RWPE1 (cell line): ENCODE measurements around the gene TBX22.
"Not testable (repeated sequence)": the region's sequence is repeated elsewhere in the genome, so short reads cannot be mapped to it uniquely, and the experiment has no call there.

Experiments
- CTCF ChIA-PET: fragments of 350-600 bp; sonication (Branson Sonifier 250); formaldehyde crosslinking; extraction: SDS; loops from one replicate; lab custom pipeline; 2021; lab: Yijun Ruan, JAX
- POLR2A ChIA-PET: fragments of 400-600 bp; formaldehyde crosslinking; extraction: SDS; loops from one replicate; lab custom pipeline; 2020; ENCODE audit warnings: antibody characterized with exemption; ENCODE audit not compliant: low non-redundant PET; lab: Yijun Ruan, JAX
- DNase-seq: peaks from one replicate; pipeline ENCODE4 v3.0.0; 2012; ENCODE audit warnings: low spot score
- H3K27ac ChIP-seq: fragments of 450-650 bp; 2 replicates; pipeline ENCODE4 v1.5.1; 2017
- TF ChIP-seq, protein P1 (sequence below): fragments of 450-650 bp; conservative IDR thresholded peaks from 2 replicates; pipeline ENCODE4 v1.5.1; 2017; ENCODE audit warnings: low read depth, mild to moderate bottlenecking

The TBX22 gene

DNA sequence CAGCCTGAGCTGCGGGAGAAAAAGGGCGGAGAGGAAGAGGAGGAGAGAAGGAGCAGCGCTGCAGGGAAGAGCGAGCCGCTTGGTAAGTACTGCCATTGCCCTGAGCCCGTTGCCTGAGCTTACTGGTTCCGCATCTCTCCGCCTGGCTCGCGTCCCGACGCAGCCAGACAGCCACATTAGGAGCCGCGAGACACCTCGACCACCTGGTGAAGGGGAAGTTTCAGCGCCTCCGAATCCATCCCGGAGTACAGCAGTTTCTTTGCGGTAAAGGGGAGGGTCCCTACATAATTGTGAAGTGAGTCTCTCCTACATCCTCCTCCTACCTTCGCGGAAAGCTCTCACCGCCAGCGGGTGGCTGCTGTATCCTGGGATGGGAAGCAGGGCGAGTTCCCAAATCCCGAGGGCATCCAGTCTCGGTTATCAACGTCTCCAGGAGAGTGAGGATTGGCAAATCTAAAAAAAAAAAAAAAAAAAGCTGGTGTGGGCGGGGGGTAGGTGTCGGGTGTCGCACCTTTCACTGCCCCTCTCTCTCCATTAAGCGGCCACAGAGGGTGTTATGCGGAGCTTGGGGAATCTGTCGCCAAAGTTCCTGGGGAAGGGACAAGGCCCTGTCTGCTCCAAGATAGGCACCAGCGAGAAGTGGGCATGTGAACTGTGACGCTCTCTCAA, 7.9 kb downstream of the TBX22 start:
- CTCF ChIA-PET = no interaction called here
- TF ChIP-seq, protein P1, sequence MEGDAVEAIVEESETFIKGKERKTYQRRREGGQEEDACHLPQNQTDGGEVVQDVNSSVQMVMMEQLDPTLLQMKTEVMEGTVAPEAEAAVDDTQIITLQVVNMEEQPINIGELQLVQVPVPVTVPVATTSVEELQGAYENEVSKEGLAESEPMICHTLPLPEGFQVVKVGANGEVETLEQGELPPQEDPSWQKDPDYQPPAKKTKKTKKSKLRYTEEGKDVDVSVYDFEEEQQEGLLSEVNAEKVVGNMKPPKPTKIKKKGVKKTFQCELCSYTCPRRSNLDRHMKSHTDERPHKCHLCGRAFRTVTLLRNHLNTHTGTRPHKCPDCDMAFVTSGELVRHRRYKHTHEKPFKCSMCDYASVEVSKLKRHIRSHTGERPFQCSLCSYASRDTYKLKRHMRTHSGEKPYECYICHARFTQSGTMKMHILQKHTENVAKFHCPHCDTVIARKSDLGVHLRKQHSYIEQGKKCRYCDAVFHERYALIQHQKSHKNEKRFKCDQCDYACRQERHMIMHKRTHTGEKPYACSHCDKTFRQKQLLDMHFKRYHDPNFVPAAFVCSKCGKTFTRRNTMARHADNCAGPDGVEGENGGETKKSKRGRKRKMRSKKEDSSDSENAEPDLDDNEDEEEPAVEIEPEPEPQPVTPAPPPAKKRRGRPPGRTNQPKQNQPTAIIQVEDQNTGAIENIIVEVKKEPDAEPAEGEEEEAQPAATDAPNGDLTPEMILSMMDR = no peak
- POLR2A ChIA-PET = no interaction called here
- H3K27ac ChIP-seq = no peak overlapping the region
- no peak for DNase-seq

DNA sequence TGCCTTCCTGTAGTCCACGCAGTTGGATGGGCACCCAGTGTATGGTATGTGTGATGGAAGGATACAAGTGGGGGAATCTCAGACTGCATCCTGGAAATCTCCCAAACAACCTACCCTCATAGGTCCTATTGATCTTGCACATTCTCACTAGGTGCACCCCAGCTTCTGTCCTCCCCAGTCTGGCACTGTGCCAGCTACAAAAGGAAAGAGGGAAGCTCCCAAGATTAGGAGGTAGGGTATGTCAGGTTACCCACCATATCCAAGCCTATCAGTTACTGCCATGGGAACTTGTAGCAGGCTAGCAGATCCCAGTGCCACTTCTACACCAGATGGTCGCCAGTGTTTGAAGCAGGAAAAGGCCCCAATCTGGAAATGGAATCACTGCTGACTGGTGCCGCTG, 11.6 kb downstream of the TBX22 start:
- TF ChIP-seq, protein P1 = no peak
- CTCF ChIA-PET = no interaction called here
- no peak for DNase-seq
- no peak overlapping the region for H3K27ac ChIP-seq
- POLR2A ChIA-PET = no interaction called here

DNA sequence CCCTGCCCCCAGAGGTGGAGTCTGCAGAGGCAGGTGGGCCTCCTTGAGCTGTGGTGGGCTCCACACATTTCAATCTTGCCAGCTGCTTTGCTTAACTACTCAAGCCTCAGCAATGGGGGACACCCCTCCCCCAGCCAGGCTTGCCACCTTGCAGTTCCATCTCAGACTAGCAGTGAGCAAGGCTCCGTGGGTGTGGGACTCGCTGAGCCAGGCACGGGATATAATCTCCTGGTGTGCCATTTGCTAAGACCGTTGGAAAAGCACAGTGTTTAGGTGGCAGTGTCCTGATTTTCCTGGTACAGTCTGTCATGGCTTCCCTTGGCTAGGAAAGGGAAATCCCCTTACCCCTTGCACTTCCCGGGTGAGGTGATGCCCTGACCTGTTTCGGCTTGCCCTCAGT, 51.6 kb downstream of the TBX22 start:
- POLR2A ChIA-PET, DNase-seq, CTCF ChIA-PET, H3K27ac ChIP-seq: not testable (repeated sequence)

DNA sequence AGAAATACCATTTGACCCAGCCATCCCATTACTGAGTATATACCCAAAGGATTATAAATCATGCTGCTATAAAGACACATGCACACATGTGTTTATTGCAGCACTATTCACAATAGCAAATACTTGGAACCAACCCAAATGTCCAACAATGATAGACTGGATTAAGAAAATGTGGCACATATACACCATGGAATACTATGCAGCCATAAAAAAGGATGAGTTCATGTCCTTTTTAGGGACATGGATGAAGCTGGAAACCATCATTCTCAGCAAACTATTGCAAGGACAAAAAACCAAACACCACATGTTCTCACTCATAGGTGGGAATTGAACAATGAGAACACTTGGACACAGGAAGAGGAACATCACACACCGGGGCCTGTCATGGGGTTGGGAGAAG, 61.1 kb downstream of the TBX22 start:
- H3K27ac ChIP-seq, POLR2A ChIA-PET, DNase-seq, CTCF ChIA-PET: not testable (repeated sequence)
